Thyroid gland (tissue), 4 donors: ENCODE measurements around the gene RNASE12. TPM values are rescaled to one million over a fixed set of nuclear protein-coding genes. Genes with fewer than 3 reads are reported as not detected.

Source experiments
- DNase-seq, 2 donors: peaks; one replicate each; pipeline ENCODE4 v3.0.0-alpha.2; 2019
- H3K27ac ChIP-seq, 3 donors: fragments of 200-600 bp; sonication (generic); 1 replicate in 2 of 3; 2 replicates in 1 of 3; pipeline ENCODE4 v1.5.1; 2016 to 2019; ENCODE audit warnings: mild to moderate bottlenecking in 1 of 3, moderate library complexity in 1 of 3
- H3K27me3 ChIP-seq: fragments of 200-600 bp; sonication (generic); one replicate; pipeline ENCODE4 v1.5.1; 2019
- H3K36me3 ChIP-seq, 2 donors: fragments of 200-600 bp; sonication (generic); one replicate each; pipeline ENCODE4 v1.5.1; 2016 to 2019
- H3K4me1 ChIP-seq, 2 donors: fragments of 200-600 bp; sonication (generic); one replicate each; pipeline ENCODE4 v1.5.1; 2017 to 2019
- H3K4me3 ChIP-seq, 3 donors: fragments of 200-600 bp; sonication (generic); replicated peaks in 1 of 3; 1 replicate in 2 of 3; 2 replicates in 1 of 3; pipeline ENCODE4 v1.5.1; 2016; ENCODE audit warnings: mild to moderate bottlenecking in 1 of 3
- H3K9me3 ChIP-seq: fragments of 200-600 bp; sonication (generic); one replicate; pipeline ENCODE4 v1.5.1; 2017
- CTCF ChIP-seq, 6 experiments: fragments of 200-600 bp in 3 of 6; fragments of 450-650 bp in 3 of 6; sonication (generic) in 3 of 6; IDR thresholded peaks; one replicate each; pipeline ENCODE4 v1.5.1; 2016 to 2019; ENCODE audit warnings: antibody characterized with exemption in 6 of 6, mild to moderate bottlenecking in 2 of 6, inconsistent platforms in 1 of 6, moderate library complexity in 1 of 6
- POLR2A ChIP-seq, 2 donors: fragments of 450-650 bp; IDR thresholded peaks; one replicate each; pipeline ENCODE4 v1.6.1; 2017; ENCODE audit warnings: antibody characterized with exemption in 2 of 2, mild to moderate bottlenecking in 2 of 2, moderate library complexity in 1 of 2
- WGBS, 2 donors: methylation state at CpG; one replicate each; pipeline ENCODE4 v1.1.5; 2017; 5-methylcytosine and 5-hydroxymethylcytosine counted together
- intact Hi-C: fragments of 100-400 bp; cut with DNase I; formaldehyde crosslinking; loops from one replicate; pipeline ENCODE4 v1.15.1; 2023
- total RNA-seq, 4 donors: library from RNA; depleted of rRNA; stranded (reverse); fragments of >200 nt; gene quantifications; one replicate each; pipeline ENCODE4 v1.2.3, GENCODE V29; 2016

Gene RNASE12
- total RNA-seq, 4 donors from 2014 or later: not detected

GRCh38 chr14:20551606-20552005 lies 39.6 kb downstream of the RNASE12 start:
- WGBS, 2 donors: 92 to 94% methylated on average over 3 of the region's 3 CpGs
- no peaks in the 10 kb centered on the region for H3K27me3 ChIP-seq
- H3K36me3 ChIP-seq: no peaks in the 10 kb centered on the region
- no peak for TF ChIP-seq POLR2A (IDR thresholded peaks at IDR 0.05)
- no peak for TF ChIP-seq CTCF (IDR thresholded peaks at IDR 0.05)
- H3K4me1 ChIP-seq: peaks cover 0 to 8% of the 10 kb centered on the region in 2 donors
- intact Hi-C loops: no loop called here
- DNase-seq: no peak
- H3K9me3 ChIP-seq: no peaks in the 10 kb centered on the region
- no peak overlapping the region for H3K27ac ChIP-seq
- no peak overlapping the region for H3K4me3 ChIP-seq

GRCh38 chr14:20550926-20551325 lies 40.2 kb downstream of the RNASE12 start:
- DNase-seq: no peak
- no peaks in the 10 kb centered on the region for H3K9me3 ChIP-seq
- H3K36me3 ChIP-seq: no peaks in the 10 kb centered on the region
- H3K4me3 ChIP-seq: no peak overlapping the region
- H3K27me3 ChIP-seq: no peaks in the 10 kb centered on the region
- H3K27ac ChIP-seq: no peak overlapping the region
- TF ChIP-seq CTCF (IDR thresholded peaks at IDR 0.05) (no peak), POLR2A (IDR thresholded peaks at IDR 0.05) (no peak)
- peaks cover 0 to 8% of the 10 kb centered on the region in 2 donors for H3K4me1 ChIP-seq
- 93 to 94% methylated on average over 2 of the region's 2 CpGs for WGBS, 2 donors
- intact Hi-C loops: no loop called here

GRCh38 chr14:20548414-20549158 lies 42.6 kb downstream of the RNASE12 start:
- peak overlapping the region; percentile 48 to 60 (median 55) for H3K27ac ChIP-seq
- DNase-seq: peak; percentile 10 to 17
- intact Hi-C loops: no loop called here
- H3K4me1 ChIP-seq: peaks cover 0 to 8% of the 10 kb centered on the region in 2 donors
- H3K36me3 ChIP-seq: no peaks in the 10 kb centered on the region
- no peaks in the 10 kb centered on the region for H3K9me3 ChIP-seq
- no peaks in the 10 kb centered on the region for H3K27me3 ChIP-seq
- H3K4me3 ChIP-seq: no peak overlapping the region
- 63 to 77% methylated on average over 10 of the region's 10 CpGs for WGBS, 2 donors
- TF ChIP-seq POLR2A (IDR thresholded peaks at IDR 0.05) (no peak), CTCF (IDR thresholded peaks at IDR 0.05) (no peak)

- Histone ChIP-seq H3K36me3 (no peaks in the 10 kb centered on the region), H3K27me3 (no peaks in the 10 kb centered on the region), H3K9me3 (no peaks in the 10 kb centered on the region), H3K4me1 (peaks cover 0 to 8% of the 10 kb centered on the region in 2 donors), H3K4me3 (no peak overlapping the region), H3K27ac (no peak overlapping the region)
- DNase-seq: no peak
- TF ChIP-seq POLR2A (IDR thresholded peaks at IDR 0.05): no peak
- TF ChIP-seq CTCF (IDR thresholded peaks at IDR 0.05): no peak
- intact Hi-C loops: no loop called here
- WGBS, 2 donors: 75 to 78% methylated on average over 3 of the region's 3 CpGs
Observed at GRCh38 chr14:20546877-20547276, 44.3 kb downstream of the RNASE12 start.

Other genes starting within 250 kb of the RNASE12 start
- gene PARP2, start 247.7 kb downstream of the RNASE12 start, total RNA-seq: 10 to 100 TPM in 2 of 4 donors, 1 to 10 TPM in 2; 8.8 to 14.6 (median 9.7) TPM
- 10 to 100 TPM; 26.6 to 39.3 (median 29.7) TPM for gene TEP1, start 177.9 kb downstream of the RNASE12 start, total RNA-seq
- gene KLHL33, start 155.2 kb downstream of the RNASE12 start, total RNA-seq: 1 to 10 TPM in 1 of 4 donors, under 1 TPM in 3; 0.27 to 2.0 (median 0.36) TPM
- gene OSGEP, start 136.6 kb downstream of the RNASE12 start, total RNA-seq: 10 to 100 TPM; 56.7 to 88.8 (median 75.0) TPM
- gene APEX1, start 136.2 kb downstream of the RNASE12 start, total RNA-seq: 100 to 1,000 TPM; 133 to 179 (median 142) TPM
- 10 to 100 TPM; 15.4 to 29.1 (median 23.1) TPM for gene PIP4P1, start 129.9 kb downstream of the RNASE12 start, total RNA-seq
- 10 to 100 TPM; 13.9 to 29.3 (median 18.7) TPM for gene PNP, start 122.0 kb downstream of the RNASE12 start, total RNA-seq
- not detected for gene RNASE10, start 85.8 kb downstream of the RNASE12 start, total RNA-seq
- not detected for gene RNASE9, start 30.3 kb downstream of the RNASE12 start, total RNA-seq
- not detected for gene RNASE11, start 3.4 kb downstream of the RNASE12 start, total RNA-seq
- gene OR6S1, start 50.3 kb upstream of the RNASE12 start, total RNA-seq: not detected
- gene RNASE4, start 93.2 kb upstream of the RNASE12 start, total RNA-seq: 10 to 100 TPM; 15.5 to 58.9 (median 45.8) TPM
- gene ANG, start 97.4 kb upstream of the RNASE12 start, total RNA-seq: 10 to 100 TPM in 1 of 4 donors, 1 to 10 TPM in 3; 2.8 to 17.6 (median 5.8) TPM
- not detected for gene EDDM3A, start 154.5 kb upstream of the RNASE12 start, total RNA-seq
- not detected for gene EDDM3B, start 177.0 kb upstream of the RNASE12 start, total RNA-seq
- gene RNASE6, start 189.9 kb upstream of the RNASE12 start, total RNA-seq: 10 to 100 TPM in 1 of 4 donors, 1 to 10 TPM in 3; 1.8 to 13.2 (median 6.2) TPM
- gene RNASE1, start 211.5 kb upstream of the RNASE12 start, total RNA-seq: 100 to 1,000 TPM in 2 of 4 donors, 10 to 100 TPM in 2; 69.0 to 208 (median 133) TPM